GM19372 (cell line): Measurements from ENCODE around the gene RPL34.
A peak's percentile ranks its signal among the peaks of the same experiment; 100 is the strongest.
"Not testable (repeated sequence)": the region's sequence is repeated elsewhere in the genome, so short reads cannot be mapped to it uniquely, and the experiment has no call there.

Experiments used
- ATAC-seq: cut with Tn5 transposase; IDR thresholded peaks from one replicate; pipeline ENCODE4 v1.9.1; 2021; ENCODE audit warnings: mild to moderate bottlenecking, low read depth, moderate library complexity; ENCODE audit not compliant: unreplicated experiment

RPL34 gene

GRCh38 chr4:108620101-108620932 is at the start of gene RPL34:
Gene RPL34, plus strand, starts transcription at chr4:108620576. Its CDS starts 1,384 bp downstream, at chr4:108621960.
- peak; percentile 100 for ATAC-seq

- no peak for ATAC-seq
Measured at GRCh38 chr4:108570993-108571569, 49.3 kb upstream of the RPL34 start.

- no peak for ATAC-seq
Measured at GRCh38 chr4:108574402-108574801, 46.0 kb upstream of the RPL34 start.

- ATAC-seq = no peak
Measured at GRCh38 chr4:108581083-108581482, 39.3 kb upstream of the RPL34 start.

- no peak for ATAC-seq
Measured at GRCh38 chr4:108586778-108587177, 33.6 kb upstream of the RPL34 start.

GRCh38 chr4:108588878-108589277 is 31.5 kb upstream of the RPL34 start:
- ATAC-seq = no peak

- ATAC-seq = no peak
Measured at GRCh38 chr4:108589961-108590360, 30.4 kb upstream of the RPL34 start.

- no peak for ATAC-seq
Measured at GRCh38 chr4:108590776-108591175, 29.6 kb upstream of the RPL34 start.

GRCh38 chr4:108592674-108592986 is 27.7 kb upstream of the RPL34 start:
- ATAC-seq = no peak

- ATAC-seq = not testable (repeated sequence)
Measured at GRCh38 chr4:108594296-108594695, 26.1 kb upstream of the RPL34 start.

GRCh38 chr4:108596344-108596743 is 24.0 kb upstream of the RPL34 start:
- ATAC-seq = no peak

- ATAC-seq = no peak
Measured at GRCh38 chr4:108601106-108601505, 19.3 kb upstream of the RPL34 start.

GRCh38 chr4:108601532-108601931 is 18.8 kb upstream of the RPL34 start:
- ATAC-seq = no peak

GRCh38 chr4:108602163-108602562 is 18.2 kb upstream of the RPL34 start:
- ATAC-seq = no peak

GRCh38 chr4:108607079-108607815 is 13.1 kb upstream of the RPL34 start:
- no peak for ATAC-seq

GRCh38 chr4:108611365-108611764 is 9.0 kb upstream of the RPL34 start:
- ATAC-seq = no peak

- no peak for ATAC-seq
Measured at GRCh38 chr4:108612365-108612764, 8.0 kb upstream of the RPL34 start.

GRCh38 chr4:108619372-108620100 is 840 bp upstream of the RPL34 start:
- ATAC-seq = peak; percentile 14

GRCh38 chr4:108620933-108621905 is 843 bp downstream of the RPL34 start:
- ATAC-seq = peak; percentile 8

- ATAC-seq = no peak
Measured at GRCh38 chr4:108622022-108622421, 1.6 kb downstream of the RPL34 start.
